ENCODE measurements around the gene MEGF8.
"Not testable (repeated sequence)": the region's sequence is repeated elsewhere in the genome, so short reads cannot be mapped to it uniquely, and the experiment has no call there.

MEGF8 gene

GRCh38 chr19:42328106-42328505 is 2.7 kb downstream of the MEGF8 start:
- DNase-seq (ENCODE audit: insufficient read length, low spot score), result no peak
- FAIRE-seq, result no peak

- FAIRE-seq (no peak), DNase-seq (ENCODE audit: insufficient read length, low spot score) (no peak)
Observed at GRCh38 chr19:42328854-42329253, 3.4 kb downstream of the MEGF8 start.

GRCh38 chr19:42330241-42330711 is 4.8 kb downstream of the MEGF8 start:
- FAIRE-seq (no peak), DNase-seq (ENCODE audit: insufficient read length, low spot score) (no peak)

- not testable (repeated sequence) for DNase-seq (ENCODE audit: insufficient read length, low spot score); FAIRE-seq
Observed at GRCh38 chr19:42331333-42331732, 5.9 kb downstream of the MEGF8 start.

- no peak for FAIRE-seq
- no peak for DNase-seq (ENCODE audit: insufficient read length, low spot score)
Observed at GRCh38 chr19:42332059-42332458, 6.6 kb downstream of the MEGF8 start.

GRCh38 chr19:42333018-42333417 is 7.6 kb downstream of the MEGF8 start:
- DNase-seq (ENCODE audit: insufficient read length, low spot score) (no peak), FAIRE-seq (no peak)

GRCh38 chr19:42333975-42334696 is 8.7 kb downstream of the MEGF8 start:
- no peak for DNase-seq (ENCODE audit: insufficient read length, low spot score)
- no peak for FAIRE-seq

- FAIRE-seq, result no peak
- DNase-seq (ENCODE audit: insufficient read length, low spot score), result no peak
Observed at GRCh38 chr19:42334697-42335373, 9.4 kb downstream of the MEGF8 start.

- no peak for FAIRE-seq
Observed at GRCh38 chr19:42335374-42335936, 10.0 kb downstream of the MEGF8 start.

GRCh38 chr19:42335971-42336370 is 10.5 kb downstream of the MEGF8 start:
- DNase-seq (ENCODE audit: insufficient read length, low spot score), result no peak
- no peak for FAIRE-seq

More at GRCh38 chr19:42335374-42335936, 10.0 kb downstream of the MEGF8 start:
- DNase-seq (ENCODE audit: insufficient read length, low spot score), result no peak

GRCh38 chr19:42339126-42339860 is 13.9 kb downstream of the MEGF8 start:
- not testable (repeated sequence) for FAIRE-seq

GRCh38 chr19:42339922-42340321 is 14.5 kb downstream of the MEGF8 start:
- not testable (repeated sequence) for FAIRE-seq; DNase-seq (ENCODE audit: insufficient read length, low spot score)

More at GRCh38 chr19:42339126-42339860, 13.9 kb downstream of the MEGF8 start:
- not testable (repeated sequence) for DNase-seq (ENCODE audit: insufficient read length, low spot score)

GRCh38 chr19:42343344-42344110 is 18.1 kb downstream of the MEGF8 start:
- FAIRE-seq, result no peak
- no peak for DNase-seq (ENCODE audit: insufficient read length, low spot score)

GRCh38 chr19:42344336-42344893 is 19.0 kb downstream of the MEGF8 start:
- DNase-seq (ENCODE audit: insufficient read length, low spot score) (no peak), FAIRE-seq (no peak)

GRCh38 chr19:42345191-42345812 is 19.9 kb downstream of the MEGF8 start:
- FAIRE-seq, result no peak
- DNase-seq (ENCODE audit: insufficient read length, low spot score), result no peak

GRCh38 chr19:42348211-42348610 is 22.8 kb downstream of the MEGF8 start:
- DNase-seq (ENCODE audit: insufficient read length, low spot score), result no peak
- FAIRE-seq, result no peak

GRCh38 chr19:42349378-42350107 is 24.1 kb downstream of the MEGF8 start:
- FAIRE-seq (no peak), DNase-seq (ENCODE audit: insufficient read length, low spot score) (no peak)

- no peak for DNase-seq (ENCODE audit: insufficient read length, low spot score)
- FAIRE-seq, result no peak
Observed at GRCh38 chr19:42350417-42350816, 25.0 kb downstream of the MEGF8 start.

Data from HTR-8/SVneo (cell line).